ENCODE measurements around the gene TMEM156.

TMEM156 gene

GRCh38 chr4:39063430-39063829, 31.2 kb upstream of the TMEM156 start:
- DNase-seq (ENCODE audit: low read depth, low spot score): no peak
- H3K4me3 ChIP-seq (ENCODE audit: low read depth, low read length): no peak overlapping the region

GRCh38 chr4:39062770-39063097, 30.5 kb upstream of the TMEM156 start:
- TF ChIP-seq, protein P1, sequence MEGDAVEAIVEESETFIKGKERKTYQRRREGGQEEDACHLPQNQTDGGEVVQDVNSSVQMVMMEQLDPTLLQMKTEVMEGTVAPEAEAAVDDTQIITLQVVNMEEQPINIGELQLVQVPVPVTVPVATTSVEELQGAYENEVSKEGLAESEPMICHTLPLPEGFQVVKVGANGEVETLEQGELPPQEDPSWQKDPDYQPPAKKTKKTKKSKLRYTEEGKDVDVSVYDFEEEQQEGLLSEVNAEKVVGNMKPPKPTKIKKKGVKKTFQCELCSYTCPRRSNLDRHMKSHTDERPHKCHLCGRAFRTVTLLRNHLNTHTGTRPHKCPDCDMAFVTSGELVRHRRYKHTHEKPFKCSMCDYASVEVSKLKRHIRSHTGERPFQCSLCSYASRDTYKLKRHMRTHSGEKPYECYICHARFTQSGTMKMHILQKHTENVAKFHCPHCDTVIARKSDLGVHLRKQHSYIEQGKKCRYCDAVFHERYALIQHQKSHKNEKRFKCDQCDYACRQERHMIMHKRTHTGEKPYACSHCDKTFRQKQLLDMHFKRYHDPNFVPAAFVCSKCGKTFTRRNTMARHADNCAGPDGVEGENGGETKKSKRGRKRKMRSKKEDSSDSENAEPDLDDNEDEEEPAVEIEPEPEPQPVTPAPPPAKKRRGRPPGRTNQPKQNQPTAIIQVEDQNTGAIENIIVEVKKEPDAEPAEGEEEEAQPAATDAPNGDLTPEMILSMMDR (IDR thresholded peaks at IDR 0.05; ENCODE audit: low read depth, low read length): no peak
- in situ Hi-C loops (cut with HindIII; ENCODE audit: low sequenced_read_pairs): no loop called here

More at GRCh38 chr4:39063430-39063829, 31.2 kb upstream of the TMEM156 start:
- TF ChIP-seq, protein P1 (IDR thresholded peaks at IDR 0.05; ENCODE audit: low read depth, low read length): no peak
- in situ Hi-C loops (cut with HindIII; ENCODE audit: low sequenced_read_pairs): no loop called here

DNA sequence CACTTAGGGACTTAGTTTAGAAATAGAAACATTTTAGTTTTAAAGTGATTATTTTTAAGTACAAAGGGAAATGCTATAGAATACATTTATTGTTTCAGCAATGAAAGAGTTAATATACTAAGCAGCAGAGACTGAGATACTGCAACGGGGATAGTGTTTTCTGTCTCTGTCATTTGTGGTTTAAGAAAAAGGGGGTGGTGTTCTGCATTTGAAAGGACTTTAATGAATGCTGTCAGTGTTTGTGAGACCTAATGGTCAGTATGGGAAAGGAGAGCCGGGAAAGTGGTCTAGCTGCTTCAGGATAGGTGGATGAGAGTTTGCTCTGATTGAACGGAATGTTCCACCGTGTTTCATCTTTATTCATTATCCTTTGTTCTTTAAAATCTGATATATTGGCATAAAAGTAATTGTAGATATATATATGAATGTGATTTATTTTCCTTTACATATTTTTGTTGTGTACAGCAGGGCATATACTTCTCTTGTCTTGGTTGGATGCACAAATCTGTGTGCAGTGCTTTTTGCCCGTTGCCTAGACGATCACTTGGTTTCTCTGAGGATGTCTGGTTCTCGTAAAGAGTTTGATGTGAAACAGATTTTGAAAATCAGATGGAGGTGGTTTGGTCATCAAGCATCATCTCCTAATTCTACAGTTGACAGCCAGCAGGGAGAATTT, 30.0 kb upstream of the TMEM156 start, which contains the start of gene KLHL5:
Gene KLHL5 (plus strand): TSS at position 139 of the 676 bp plus-strand sequence. CDS start 421 bp downstream, at position 560.
- in situ Hi-C loops (cut with HindIII; ENCODE audit: low sequenced_read_pairs): no loop called here
- TF ChIP-seq, protein P1 (IDR thresholded peaks at IDR 0.05; ENCODE audit: low read depth, low read length): no peak
- DNase-seq (ENCODE audit: low read depth, low spot score): peak; percentile 41
- H3K4me3 ChIP-seq (ENCODE audit: low read depth, low read length): no peak within 1 kb of the TSS

More at GRCh38 chr4:39062770-39063097, 30.5 kb upstream of the TMEM156 start:
- no peak overlapping the region for H3K4me3 ChIP-seq (ENCODE audit: low read depth, low read length)
- no peak for DNase-seq (ENCODE audit: low read depth, low spot score)

- in situ Hi-C loops (cut with HindIII; ENCODE audit: low sequenced_read_pairs): no loop called here
- no peak for DNase-seq (ENCODE audit: low read depth, low spot score)
- H3K4me3 ChIP-seq (ENCODE audit: low read depth, low read length): no peak overlapping the region
- TF ChIP-seq, protein P1 (IDR thresholded peaks at IDR 0.05; ENCODE audit: low read depth, low read length): no peak
These were observed 29.2 kb upstream of the TMEM156 start for GRCh38 chr4:39061457-39061856.

- DNase-seq (ENCODE audit: low read depth, low spot score): no peak
- TF ChIP-seq, protein P1 (IDR thresholded peaks at IDR 0.05; ENCODE audit: low read depth, low read length): no peak
- in situ Hi-C loops (cut with HindIII; ENCODE audit: low sequenced_read_pairs): no loop called here
- H3K4me3 ChIP-seq (ENCODE audit: low read depth, low read length): no peak overlapping the region
These were observed 23.8 kb upstream of the TMEM156 start for GRCh38 chr4:39056023-39056422.

- in situ Hi-C loops (cut with HindIII; ENCODE audit: low sequenced_read_pairs): no loop called here
- no peak for DNase-seq (ENCODE audit: low read depth, low spot score)
- no peak overlapping the region for H3K4me3 ChIP-seq (ENCODE audit: low read depth, low read length)
- TF ChIP-seq, protein P1 (IDR thresholded peaks at IDR 0.05; ENCODE audit: low read depth, low read length): no peak
These were observed 22.3 kb upstream of the TMEM156 start for GRCh38 chr4:39054497-39054896.

Data from astrocyte of the spinal cord (primary cell).